ENCODE data around the gene NKD1.

GRCh38 chr16:50500171-50500874 lies 47.9 kb upstream of the NKD1 start:
- TF ChIP-seq, protein P1, sequence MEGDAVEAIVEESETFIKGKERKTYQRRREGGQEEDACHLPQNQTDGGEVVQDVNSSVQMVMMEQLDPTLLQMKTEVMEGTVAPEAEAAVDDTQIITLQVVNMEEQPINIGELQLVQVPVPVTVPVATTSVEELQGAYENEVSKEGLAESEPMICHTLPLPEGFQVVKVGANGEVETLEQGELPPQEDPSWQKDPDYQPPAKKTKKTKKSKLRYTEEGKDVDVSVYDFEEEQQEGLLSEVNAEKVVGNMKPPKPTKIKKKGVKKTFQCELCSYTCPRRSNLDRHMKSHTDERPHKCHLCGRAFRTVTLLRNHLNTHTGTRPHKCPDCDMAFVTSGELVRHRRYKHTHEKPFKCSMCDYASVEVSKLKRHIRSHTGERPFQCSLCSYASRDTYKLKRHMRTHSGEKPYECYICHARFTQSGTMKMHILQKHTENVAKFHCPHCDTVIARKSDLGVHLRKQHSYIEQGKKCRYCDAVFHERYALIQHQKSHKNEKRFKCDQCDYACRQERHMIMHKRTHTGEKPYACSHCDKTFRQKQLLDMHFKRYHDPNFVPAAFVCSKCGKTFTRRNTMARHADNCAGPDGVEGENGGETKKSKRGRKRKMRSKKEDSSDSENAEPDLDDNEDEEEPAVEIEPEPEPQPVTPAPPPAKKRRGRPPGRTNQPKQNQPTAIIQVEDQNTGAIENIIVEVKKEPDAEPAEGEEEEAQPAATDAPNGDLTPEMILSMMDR (IDR thresholded peaks at IDR 0.05) = no peak
- TF ChIP-seq EZH2 (IDR thresholded peaks at IDR 0.05; ENCODE audit: borderline replicate concordance, insufficient read depth, low read depth, low read length, poor library complexity, severe bottlenecking) = no peak
